ENCODE measurements around the gene MRPS10. TPM values are rescaled to one million over a fixed set of nuclear protein-coding genes. Genes with fewer than 3 reads are reported as not detected.

The MRPS10 gene
- total RNA-seq, 2 donors from 2014 or later: 8.9 to 14.0 TPM

GRCh38 chr6:42259286-42259685 lies 41.6 kb upstream of the MRPS10 start:
- Histone ChIP-seq H3K4me1 (no peaks in the 10 kb centered on the region), H3K4me3 (no peak overlapping the region), H3K9me3 (no peaks in the 10 kb centered on the region), H3K36me3 (replicated peaks in 1 of 2; ENCODE audit: insufficient read depth in 1 of 2, low read depth in 2 of 2) (no peaks in the 10 kb centered on the region), H3K27me3 (no peaks in the 10 kb centered on the region), H3K27ac (no peak overlapping the region)
- no peak for TF ChIP-seq CTCF (IDR thresholded peaks at IDR 0.05)
- TF ChIP-seq POLR2A (IDR thresholded peaks at IDR 0.05): no peak
- WGBS, 2 donors: 82 to 86% methylated on average over 28 to 31 of the region's 31 CpGs
- ATAC-seq: peak; percentile 21
- intact Hi-C loops (cut with DNase I): no loop called here
- DNase-seq: no peak

- no peak for ATAC-seq
- no peak for DNase-seq
- no peak overlapping the region for H3K4me3 ChIP-seq
- no peaks in the 10 kb centered on the region for H3K9me3 ChIP-seq
- H3K36me3 ChIP-seq (replicated peaks in 1 of 2; ENCODE audit: insufficient read depth in 1 of 2, low read depth in 2 of 2): no peaks in the 10 kb centered on the region
- no peaks in the 10 kb centered on the region for H3K4me1 ChIP-seq
- H3K27ac ChIP-seq: no peak overlapping the region
- H3K27me3 ChIP-seq: no peaks in the 10 kb centered on the region
- intact Hi-C loops (cut with DNase I): no loop called here
- 88 to 90% methylated on average over 3 of the region's 3 CpGs for WGBS, 2 donors
- TF ChIP-seq CTCF (IDR thresholded peaks at IDR 0.05) (no peak), POLR2A (IDR thresholded peaks at IDR 0.05) (no peak)
Observed at GRCh38 chr6:42257614-42258013, 40.0 kb upstream of the MRPS10 start.

GRCh38 chr6:42257063-42257462 lies 39.4 kb upstream of the MRPS10 start:
- peaks cover 4% of the 10 kb centered on the region for H3K4me1 ChIP-seq
- H3K36me3 ChIP-seq (replicated peaks in 1 of 2; ENCODE audit: insufficient read depth in 1 of 2, low read depth in 2 of 2): no peaks in the 10 kb centered on the region
- intact Hi-C loops (cut with DNase I): no loop called here
- DNase-seq (no peak), ATAC-seq (no peak)
- H3K4me3 ChIP-seq: no peak overlapping the region
- H3K27ac ChIP-seq: no peak overlapping the region
- H3K27me3 ChIP-seq: no peaks in the 10 kb centered on the region
- 56 to 58% methylated on average over 3 of the region's 3 CpGs for WGBS, 2 donors
- H3K9me3 ChIP-seq: no peaks in the 10 kb centered on the region
- TF ChIP-seq CTCF (IDR thresholded peaks at IDR 0.05): no peak
- no peak for TF ChIP-seq POLR2A (IDR thresholded peaks at IDR 0.05)

GRCh38 chr6:42255050-42255449 lies 37.4 kb upstream of the MRPS10 start:
- Histone ChIP-seq H3K4me3 (no peak overlapping the region), H3K27ac (no peak overlapping the region), H3K27me3 (no peaks in the 10 kb centered on the region), H3K4me1 (peaks cover 13% of the 10 kb centered on the region), H3K9me3 (no peaks in the 10 kb centered on the region), H3K36me3 (replicated peaks in 1 of 2; ENCODE audit: insufficient read depth in 1 of 2, low read depth in 2 of 2) (no peaks in the 10 kb centered on the region)
- no peak for TF ChIP-seq CTCF (IDR thresholded peaks at IDR 0.05)
- TF ChIP-seq POLR2A (IDR thresholded peaks at IDR 0.05): no peak
- DNase-seq (no peak), ATAC-seq (no peak)
- 69 to 78% methylated on average over 5 of the region's 5 CpGs for WGBS, 2 donors
- intact Hi-C loops (cut with DNase I): no loop called here

- TF ChIP-seq CTCF (IDR thresholded peaks at IDR 0.05) (no peak), POLR2A (IDR thresholded peaks at IDR 0.05) (no peak)
- DNase-seq (no peak), ATAC-seq (no peak)
- intact Hi-C loops (cut with DNase I): no loop called here
- WGBS, 2 donors: 82 to 93% methylated on average over 3 to 9 of the region's 9 CpGs
- peaks cover 13% of the 10 kb centered on the region for H3K4me1 ChIP-seq
- no peak overlapping the region for H3K27ac ChIP-seq
- no peak overlapping the region for H3K4me3 ChIP-seq
- no peaks in the 10 kb centered on the region for H3K9me3 ChIP-seq
- H3K36me3 ChIP-seq (replicated peaks in 1 of 2; ENCODE audit: insufficient read depth in 1 of 2, low read depth in 2 of 2): no peaks in the 10 kb centered on the region
- H3K27me3 ChIP-seq: no peaks in the 10 kb centered on the region
Observed at GRCh38 chr6:42254505-42254904, 36.8 kb upstream of the MRPS10 start.

Measured in body of pancreas (tissue), 4 donors.